Measurements from ENCODE around the gene CPLANE1.

The CPLANE1 gene

DNA sequence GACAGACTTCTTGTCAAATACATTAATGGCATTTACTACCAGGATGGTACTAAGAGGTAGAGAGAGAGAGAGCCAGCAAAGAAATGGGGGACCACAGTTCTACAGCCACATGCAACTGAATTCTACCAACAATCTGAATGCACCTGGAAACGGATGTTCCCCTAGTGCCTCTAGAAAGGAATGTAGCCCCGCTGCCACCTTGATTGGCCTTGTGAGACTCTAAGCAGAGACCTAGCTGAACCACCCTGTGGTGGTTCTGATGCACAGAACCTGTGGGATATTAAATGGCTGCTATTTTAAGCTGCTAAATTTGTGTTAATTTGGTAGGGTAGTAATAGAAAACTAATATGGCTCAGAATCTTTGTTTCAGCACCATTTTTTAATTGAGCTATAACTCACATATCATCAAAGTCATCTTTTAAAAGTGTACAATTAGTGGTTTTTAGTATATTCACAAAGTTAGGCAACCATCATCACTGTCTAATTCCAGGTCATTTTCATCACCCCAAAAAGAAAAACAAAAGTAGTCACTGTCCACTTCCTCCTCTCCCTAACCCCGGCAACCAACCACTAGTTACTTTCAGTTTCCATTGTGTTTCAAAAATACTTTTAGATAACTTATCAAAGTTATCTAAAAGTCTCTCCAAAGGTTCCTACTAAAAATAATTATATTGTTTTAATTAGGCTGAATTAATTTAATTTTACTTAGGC lies 51.7 kb downstream of the CPLANE1 start:
- TF ChIP-seq, protein P1, sequence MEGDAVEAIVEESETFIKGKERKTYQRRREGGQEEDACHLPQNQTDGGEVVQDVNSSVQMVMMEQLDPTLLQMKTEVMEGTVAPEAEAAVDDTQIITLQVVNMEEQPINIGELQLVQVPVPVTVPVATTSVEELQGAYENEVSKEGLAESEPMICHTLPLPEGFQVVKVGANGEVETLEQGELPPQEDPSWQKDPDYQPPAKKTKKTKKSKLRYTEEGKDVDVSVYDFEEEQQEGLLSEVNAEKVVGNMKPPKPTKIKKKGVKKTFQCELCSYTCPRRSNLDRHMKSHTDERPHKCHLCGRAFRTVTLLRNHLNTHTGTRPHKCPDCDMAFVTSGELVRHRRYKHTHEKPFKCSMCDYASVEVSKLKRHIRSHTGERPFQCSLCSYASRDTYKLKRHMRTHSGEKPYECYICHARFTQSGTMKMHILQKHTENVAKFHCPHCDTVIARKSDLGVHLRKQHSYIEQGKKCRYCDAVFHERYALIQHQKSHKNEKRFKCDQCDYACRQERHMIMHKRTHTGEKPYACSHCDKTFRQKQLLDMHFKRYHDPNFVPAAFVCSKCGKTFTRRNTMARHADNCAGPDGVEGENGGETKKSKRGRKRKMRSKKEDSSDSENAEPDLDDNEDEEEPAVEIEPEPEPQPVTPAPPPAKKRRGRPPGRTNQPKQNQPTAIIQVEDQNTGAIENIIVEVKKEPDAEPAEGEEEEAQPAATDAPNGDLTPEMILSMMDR (IDR thresholded peaks at IDR 0.05; ENCODE audit: insufficient read depth, low read depth, low read length, missing control alignments) = no peak
- H3K4me3 ChIP-seq (ENCODE audit: low read length) = no peak overlapping the region
- DNase-seq (ENCODE audit: low read depth) = no peak

- TF ChIP-seq, protein P1 (IDR thresholded peaks at IDR 0.05; ENCODE audit: insufficient read depth, low read depth, low read length, missing control alignments) = no peak
- no peak overlapping the region for H3K4me3 ChIP-seq (ENCODE audit: low read length)
- DNase-seq (ENCODE audit: low read depth) = no peak
Measured at GRCh38 chr5:37190592-37190991, 58.6 kb downstream of the CPLANE1 start.

- H3K4me3 ChIP-seq (ENCODE audit: low read length) = no peak overlapping the region
- TF ChIP-seq, protein P1 (IDR thresholded peaks at IDR 0.05; ENCODE audit: insufficient read depth, low read depth, low read length, missing control alignments) = no peak
- no peak for DNase-seq (ENCODE audit: low read depth)
Measured at GRCh38 chr5:37189355-37189754, 59.8 kb downstream of the CPLANE1 start.

DNA sequence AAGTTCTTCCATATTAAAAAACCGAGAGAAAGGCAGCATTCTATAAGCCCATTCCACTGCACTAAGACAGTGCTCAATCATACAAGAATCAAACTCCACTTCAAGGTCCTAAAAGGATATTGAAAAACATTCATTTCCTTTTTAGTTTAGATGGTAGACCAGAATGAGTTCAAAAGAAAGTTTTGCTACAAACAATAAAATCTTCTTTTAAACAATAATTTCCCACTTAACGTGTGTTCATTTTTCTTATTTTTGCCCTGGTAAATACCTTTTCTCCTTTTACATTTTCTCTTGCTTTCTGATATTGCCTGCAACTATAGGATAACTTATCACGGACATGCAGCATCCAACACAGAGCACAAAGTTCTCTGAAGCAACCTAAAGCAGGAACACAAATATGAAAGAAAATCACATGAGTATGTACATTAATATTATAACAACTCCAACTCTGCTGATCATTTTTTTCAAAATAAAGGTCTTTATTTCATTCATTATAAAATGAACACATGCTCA lies 61.7 kb downstream of the CPLANE1 start:
- TF ChIP-seq, protein P1 (IDR thresholded peaks at IDR 0.05; ENCODE audit: insufficient read depth, low read depth, low read length, missing control alignments) = no peak
- DNase-seq (ENCODE audit: low read depth) = no peak
- H3K4me3 ChIP-seq (ENCODE audit: low read length) = no peak overlapping the region

GRCh38 chr5:37184748-37185364 lies 64.3 kb downstream of the CPLANE1 start:
- DNase-seq (ENCODE audit: low read depth) = no peak
- H3K4me3 ChIP-seq (ENCODE audit: low read length) = no peak overlapping the region
- TF ChIP-seq, protein P1 (IDR thresholded peaks at IDR 0.05; ENCODE audit: insufficient read depth, low read depth, low read length, missing control alignments) = no peak

DNA sequence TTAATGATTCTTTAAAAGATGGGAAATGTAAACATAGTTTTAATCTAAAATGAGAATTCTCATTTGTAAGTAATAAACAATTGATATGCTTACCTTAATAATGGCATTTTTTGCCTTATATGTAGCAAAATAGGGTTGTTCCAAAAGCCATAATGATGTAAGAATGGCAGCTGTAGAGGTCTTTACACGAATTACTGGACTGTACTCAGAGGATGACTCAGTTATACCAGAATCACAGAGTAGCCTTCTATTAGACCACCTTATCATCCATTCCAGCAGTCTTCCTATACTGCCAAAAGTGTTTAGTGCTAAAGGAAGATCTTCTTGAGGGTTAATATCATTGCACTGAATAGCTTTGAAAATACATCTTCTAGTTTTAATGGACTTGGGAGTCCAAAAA lies 66.5 kb downstream of the CPLANE1 start:
- TF ChIP-seq, protein P1 (IDR thresholded peaks at IDR 0.05; ENCODE audit: insufficient read depth, low read depth, low read length, missing control alignments) = no peak
- DNase-seq (ENCODE audit: low read depth) = no peak
- H3K4me3 ChIP-seq (ENCODE audit: low read length) = no peak overlapping the region
